Measurements from ENCODE around the gene INA. TPM values are rescaled to one million over a fixed set of nuclear protein-coding genes. Genes with fewer than 3 reads are reported as not detected.

The INA gene
- total and polyA plus RNA-seq, 2 donors (not counting 3 experiments of a cell fraction or from before 2014, with no cell fraction given) = 0.25 to 0.40 TPM

DNA sequence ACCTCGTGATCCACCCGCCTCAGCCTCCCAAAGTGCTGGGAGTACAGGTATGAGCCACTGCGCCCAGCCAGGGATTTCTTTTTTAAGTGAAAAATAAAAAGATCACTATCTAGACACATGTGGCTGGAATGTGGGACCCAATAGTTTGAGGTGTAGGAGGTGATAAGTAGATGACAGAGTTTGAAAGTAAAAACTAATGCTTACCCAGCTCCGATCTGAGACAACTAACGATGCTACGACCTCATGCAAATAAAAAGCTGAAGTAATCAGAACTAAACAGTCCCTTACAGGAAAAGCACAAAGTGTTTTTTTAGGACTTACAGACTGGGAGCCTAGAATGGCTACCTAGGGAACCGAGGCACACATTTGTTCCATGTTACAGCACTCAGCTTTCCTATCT lies 51.0 kb downstream of the INA start:
- Histone ChIP-seq H3K9me3 (replicated peaks; ENCODE audit: control insufficient read depth, insufficient read depth, low read length) (no peaks in the 10 kb centered on the region), H3K9ac (replicated peaks; ENCODE audit: extremely low read depth, insufficient read depth, low read length) (no peak overlapping the region), H3K36me3 (ENCODE audit: control insufficient read depth in 2 of 2, extremely low read depth in 1 of 2, insufficient read depth in 2 of 2, low read length in 2 of 2) (peaks cover 2 to 4% of the 10 kb centered on the region in 2 experiments), H3K9me1 (replicated peaks; ENCODE audit: control insufficient read depth, extremely low read depth, insufficient read depth, low read length) (no peaks in the 10 kb centered on the region), H3K4me2 (ENCODE audit: insufficient read depth, low read length) (no peak overlapping the region), H3K4me1 (ENCODE audit: control insufficient read depth, extremely low read depth, insufficient read depth, low read length) (no peaks in the 10 kb centered on the region), H4K20me1 (replicated peaks; ENCODE audit: control insufficient read depth, extremely low read depth, insufficient read depth, low read length) (no peaks in the 10 kb centered on the region), H3K27ac (ENCODE audit: insufficient read depth, low read depth, low read length) (no peak overlapping the region), H3K79me2 (ENCODE audit: control insufficient read depth, insufficient read depth, low read length) (no peaks in the 10 kb centered on the region), H2AFZ (ENCODE audit: low read depth, low read length) (no peak overlapping the region), H3K27me3 (ENCODE audit: control insufficient read depth in 2 of 2, insufficient read depth in 2 of 2, low read length in 2 of 2) (no peaks in the 10 kb centered on the region), H3K4me3 (replicated peaks in 1 of 3; ENCODE audit: insufficient read depth in 1 of 3, low read depth in 1 of 3, low read length in 3 of 3) (no peak overlapping the region)
- ChIA-PET CTCF (no interaction called here), POLR2A (no interaction called here)
- TF ChIP-seq EZH2 (IDR thresholded peaks at IDR 0.05; ENCODE audit: borderline replicate concordance, low read depth, low read length, severe bottlenecking) (no peak), JUN (IDR thresholded peaks at IDR 0.05; ENCODE audit: borderline replicate concordance, insufficient read depth, insufficient read length, low read depth) (no peak), POLR2A (IDR thresholded peaks at IDR 0.05; ENCODE audit: low read depth, low read length) (no peak), POLR2AphosphoS5 (IDR thresholded peaks at IDR 0.05; ENCODE audit: insufficient read depth, low read depth, low read length) (no peak), MYC (IDR thresholded peaks at IDR 0.05; ENCODE audit: low read depth, low read length) (no peak), FOS (IDR thresholded peaks at IDR 0.05; ENCODE audit: borderline replicate concordance, insufficient read depth, low read length) (no peak), GATA2 (IDR thresholded peaks at IDR 0.05; ENCODE audit: insufficient read depth, insufficient read length, low read depth, low read length) (no peak)
- TF ChIP-seq, protein P1, sequence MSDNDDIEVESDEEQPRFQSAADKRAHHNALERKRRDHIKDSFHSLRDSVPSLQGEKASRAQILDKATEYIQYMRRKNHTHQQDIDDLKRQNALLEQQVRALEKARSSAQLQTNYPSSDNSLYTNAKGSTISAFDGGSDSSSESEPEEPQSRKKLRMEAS (IDR thresholded peaks at IDR 0.05; ENCODE audit: insufficient read depth, insufficient read length) = no peak
- TF ChIP-seq, protein P2, sequence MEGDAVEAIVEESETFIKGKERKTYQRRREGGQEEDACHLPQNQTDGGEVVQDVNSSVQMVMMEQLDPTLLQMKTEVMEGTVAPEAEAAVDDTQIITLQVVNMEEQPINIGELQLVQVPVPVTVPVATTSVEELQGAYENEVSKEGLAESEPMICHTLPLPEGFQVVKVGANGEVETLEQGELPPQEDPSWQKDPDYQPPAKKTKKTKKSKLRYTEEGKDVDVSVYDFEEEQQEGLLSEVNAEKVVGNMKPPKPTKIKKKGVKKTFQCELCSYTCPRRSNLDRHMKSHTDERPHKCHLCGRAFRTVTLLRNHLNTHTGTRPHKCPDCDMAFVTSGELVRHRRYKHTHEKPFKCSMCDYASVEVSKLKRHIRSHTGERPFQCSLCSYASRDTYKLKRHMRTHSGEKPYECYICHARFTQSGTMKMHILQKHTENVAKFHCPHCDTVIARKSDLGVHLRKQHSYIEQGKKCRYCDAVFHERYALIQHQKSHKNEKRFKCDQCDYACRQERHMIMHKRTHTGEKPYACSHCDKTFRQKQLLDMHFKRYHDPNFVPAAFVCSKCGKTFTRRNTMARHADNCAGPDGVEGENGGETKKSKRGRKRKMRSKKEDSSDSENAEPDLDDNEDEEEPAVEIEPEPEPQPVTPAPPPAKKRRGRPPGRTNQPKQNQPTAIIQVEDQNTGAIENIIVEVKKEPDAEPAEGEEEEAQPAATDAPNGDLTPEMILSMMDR (IDR thresholded peaks at IDR 0.05; ENCODE audit: extremely low read depth in 1 of 2, insufficient read depth in 1 of 2, low read depth in 1 of 2, low read length in 2 of 2) = no peak
- intact Hi-C loops (cut with micrococcal nuclease) = no loop called here
- dilution Hi-C loops (cut with MboI; ENCODE audit: extremely low pct_ligation_motif_present, low sequenced_read_pairs) = no loop called here
- BruUV-seq (replicated peaks) = no TSS peak
- no peak for FAIRE-seq
- DNase-seq (ENCODE audit: low read depth, low spot score) = no peak
